GM19467 (cell line): Measurements from ENCODE around the gene NOSIP.

ENCODE experiments used
- ATAC-seq: cut with Tn5 transposase; IDR thresholded peaks from one replicate; pipeline ENCODE4 v1.9.1; 2021; ENCODE audit warnings: mild to moderate bottlenecking, moderate library complexity; ENCODE audit not compliant: unreplicated experiment

NOSIP gene

DNA sequence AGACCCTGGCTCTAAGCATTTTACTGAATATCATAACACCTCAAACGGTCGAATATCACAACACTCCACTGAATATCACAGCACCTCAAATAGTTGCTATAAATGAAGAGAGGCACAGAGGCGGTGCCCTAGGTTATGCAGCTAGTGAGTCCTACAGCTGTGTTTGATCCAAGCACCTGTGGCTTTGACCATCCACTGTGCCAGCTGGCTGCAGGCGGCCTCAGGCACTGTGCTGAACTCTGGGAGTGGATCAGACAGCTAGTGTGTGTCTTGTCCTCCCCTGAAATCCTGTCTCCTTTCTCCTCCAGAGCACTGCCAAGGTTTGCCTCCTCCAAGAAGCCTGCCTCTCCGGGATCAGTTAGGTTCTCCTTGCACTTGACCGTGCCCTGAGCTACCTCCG, 7.3 kb downstream of the NOSIP start:
- no peak for ATAC-seq

DNA sequence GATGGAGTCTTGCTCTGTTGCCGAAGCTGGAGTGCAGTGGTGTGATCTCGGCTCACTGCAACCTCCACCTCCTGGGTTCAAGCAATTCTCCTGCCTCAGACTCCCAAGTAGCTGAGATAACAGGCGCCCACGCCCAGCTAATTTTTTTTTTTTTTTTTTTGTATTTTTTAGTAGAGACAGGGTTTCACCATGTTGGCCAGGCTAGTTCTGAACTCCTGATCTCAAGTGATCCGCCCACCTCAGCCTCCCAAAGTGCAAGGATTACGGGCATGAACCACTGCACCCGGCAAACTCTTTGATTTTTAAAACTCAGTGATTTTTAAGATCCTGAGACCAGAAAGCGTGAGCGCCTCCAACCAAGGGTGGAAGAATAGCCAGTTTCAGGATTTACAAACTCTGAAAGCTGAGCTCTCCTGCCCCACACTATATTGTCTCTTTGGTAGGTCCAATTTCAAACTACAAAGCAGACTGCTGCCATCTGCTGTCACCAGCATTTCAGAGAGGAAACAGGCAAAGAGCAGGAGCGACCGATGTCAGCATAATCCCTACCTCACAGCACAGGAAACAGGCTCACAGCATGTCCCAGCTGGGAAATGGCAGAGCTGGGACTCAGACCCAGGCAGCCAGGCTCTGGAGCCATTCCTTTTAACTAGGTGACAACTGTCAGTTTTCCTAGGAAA, 9.2 kb downstream of the NOSIP start:
- ATAC-seq, result no peak

DNA sequence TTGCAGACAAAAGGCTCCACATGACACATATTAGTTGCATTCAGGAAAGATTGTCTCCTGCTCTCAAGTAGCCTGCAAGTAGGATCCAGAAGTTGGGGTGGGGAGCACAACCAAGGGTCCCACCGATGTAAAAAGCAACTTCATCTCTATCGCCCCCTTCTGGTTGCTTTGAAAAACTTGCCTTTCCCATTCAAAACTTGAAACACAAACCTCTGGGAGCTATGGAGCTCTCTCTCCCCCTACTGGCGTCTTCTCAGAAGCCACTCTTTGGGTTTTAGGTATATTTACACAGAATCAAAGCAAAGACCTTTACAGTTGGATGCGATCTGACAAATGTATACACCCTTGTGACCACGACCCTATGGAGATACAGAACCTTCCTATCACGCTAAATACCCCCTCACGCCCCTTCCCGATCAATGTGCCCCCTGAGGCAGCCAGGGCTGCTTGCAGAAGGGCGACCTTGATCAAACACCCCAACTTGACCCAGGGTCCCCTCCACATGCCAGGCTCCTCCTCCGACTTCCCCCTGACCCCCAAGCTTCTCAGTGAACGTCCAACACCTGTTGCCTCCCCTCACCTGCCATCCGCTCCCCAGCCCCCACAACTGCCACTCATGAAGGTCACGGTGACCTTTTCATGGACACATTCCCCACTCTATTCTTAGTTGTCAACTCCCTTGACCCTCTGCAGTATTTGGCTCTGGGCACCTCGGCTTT, 10.1 kb downstream of the NOSIP start:
- ATAC-seq, result no peak

DNA sequence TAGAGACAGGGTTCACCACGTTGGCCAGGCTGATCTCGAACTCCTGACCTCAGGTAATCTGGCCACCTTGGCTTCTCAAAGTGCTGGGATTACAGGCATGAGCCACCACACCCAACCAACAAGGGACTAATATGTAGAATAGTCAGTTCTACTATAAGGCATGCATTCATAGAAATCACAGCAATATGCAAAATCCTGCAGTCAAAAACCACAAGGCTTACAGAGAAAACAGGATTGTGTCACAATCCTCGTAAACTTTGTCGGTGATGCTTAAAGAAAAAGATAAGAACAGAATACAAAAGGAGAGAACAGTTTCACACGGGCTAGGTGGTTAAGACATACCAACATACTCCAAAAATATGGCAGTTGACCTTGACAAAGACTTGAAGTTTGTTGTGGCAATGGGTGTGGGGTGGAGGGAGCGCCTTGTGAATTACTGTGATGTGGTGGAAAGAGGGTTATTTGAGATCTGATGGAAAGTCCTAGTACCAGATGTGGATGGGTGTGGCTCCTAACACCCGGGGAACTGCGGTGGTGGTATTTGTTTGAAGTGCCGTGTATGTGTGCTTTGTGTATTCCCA, 12.4 kb downstream of the NOSIP start:
- no peak for ATAC-seq

DNA sequence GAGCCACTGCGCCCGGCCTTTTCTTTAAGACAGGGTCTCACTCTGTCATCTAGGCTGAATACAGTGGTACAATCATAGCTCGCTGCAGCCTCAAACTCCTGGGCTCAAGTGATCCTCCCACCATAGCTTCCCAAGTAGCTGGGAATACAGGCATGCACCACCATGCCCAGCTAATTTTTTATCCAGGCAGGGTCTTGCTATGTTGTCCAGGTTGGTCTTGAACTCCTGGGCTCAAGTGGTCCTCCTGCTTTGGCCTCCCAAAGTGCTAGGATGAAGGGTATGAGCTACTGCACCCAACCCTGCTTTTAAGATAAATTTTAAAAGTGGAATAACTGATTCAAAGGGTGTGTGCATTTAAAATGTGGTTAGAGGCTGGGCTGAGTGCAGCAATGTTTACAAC, 14.1 kb downstream of the NOSIP start:
- no peak for ATAC-seq

- no peak for ATAC-seq
These were observed 15.1 kb downstream of the NOSIP start for GRCh38 chr19:49565261-49565660.

- no peak for ATAC-seq
These were observed 15.7 kb downstream of the NOSIP start for GRCh38 chr19:49564616-49565045.

DNA sequence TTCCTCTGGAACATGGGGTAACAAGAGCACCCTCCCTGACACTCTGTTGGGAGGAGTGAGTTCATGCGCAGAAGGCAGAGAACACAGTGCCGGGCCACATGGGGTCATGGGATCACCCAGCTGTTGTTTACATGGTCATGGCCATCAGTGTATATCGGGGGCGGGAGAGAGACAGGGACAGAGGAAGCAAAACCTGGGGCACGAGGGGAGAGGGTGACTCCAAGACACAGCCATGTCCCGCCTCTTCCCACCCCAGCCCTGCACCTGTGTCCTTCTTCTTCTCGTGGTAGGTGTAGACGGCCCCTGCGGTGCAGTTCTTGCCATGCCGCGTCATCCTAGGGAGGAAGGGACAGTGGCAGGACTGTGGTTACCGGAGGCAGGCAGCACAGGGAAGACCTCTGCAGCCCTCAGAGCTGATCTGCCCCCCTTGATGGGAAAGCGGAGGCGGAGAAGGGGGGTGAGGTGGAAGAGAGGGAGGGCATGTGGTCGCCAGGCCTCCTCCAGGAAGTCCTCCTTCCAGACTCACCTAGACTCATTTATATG, 19.9 kb downstream of the NOSIP start:
- ATAC-seq, result no peak

DNA sequence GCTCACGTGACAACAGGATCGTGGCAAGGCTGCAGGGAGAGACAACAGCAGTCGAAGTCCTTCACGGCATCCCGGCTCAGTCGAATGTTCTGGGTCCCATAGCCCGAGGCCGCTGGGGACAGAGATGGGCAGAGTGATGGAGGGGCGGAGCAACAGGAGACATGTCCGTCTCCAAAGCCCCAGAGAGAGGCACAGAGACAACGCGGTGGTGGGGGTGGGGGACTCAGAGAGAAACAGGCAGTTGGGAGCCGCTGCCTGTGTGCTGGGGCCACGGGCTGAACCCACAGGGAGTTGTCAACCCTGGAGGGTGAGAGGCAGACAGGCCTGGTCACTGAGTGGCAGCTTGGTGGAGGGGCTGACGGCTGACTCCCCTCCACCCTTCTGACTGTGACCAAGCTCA, 20.4 kb downstream of the NOSIP start:
- ATAC-seq, result no peak

DNA sequence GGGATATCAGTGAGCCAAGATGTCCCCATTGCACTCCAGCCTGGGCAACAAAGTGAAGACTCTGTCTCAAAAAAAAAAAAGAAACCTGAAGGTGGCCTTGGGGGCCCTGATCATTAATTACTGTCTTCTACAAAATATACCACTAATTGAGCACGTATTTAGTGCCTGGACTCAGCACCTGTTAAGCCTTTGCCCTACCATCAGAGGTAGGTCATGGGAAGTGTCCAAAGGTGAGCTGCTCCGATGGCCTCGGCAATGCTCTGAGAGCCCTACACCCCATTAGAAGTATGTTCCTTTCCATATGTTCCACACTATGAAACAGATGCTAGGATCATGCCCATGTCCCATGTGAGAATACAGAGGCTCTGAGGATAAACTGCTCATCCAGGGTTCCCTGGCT, 20.9 kb downstream of the NOSIP start:
- no peak for ATAC-seq

DNA sequence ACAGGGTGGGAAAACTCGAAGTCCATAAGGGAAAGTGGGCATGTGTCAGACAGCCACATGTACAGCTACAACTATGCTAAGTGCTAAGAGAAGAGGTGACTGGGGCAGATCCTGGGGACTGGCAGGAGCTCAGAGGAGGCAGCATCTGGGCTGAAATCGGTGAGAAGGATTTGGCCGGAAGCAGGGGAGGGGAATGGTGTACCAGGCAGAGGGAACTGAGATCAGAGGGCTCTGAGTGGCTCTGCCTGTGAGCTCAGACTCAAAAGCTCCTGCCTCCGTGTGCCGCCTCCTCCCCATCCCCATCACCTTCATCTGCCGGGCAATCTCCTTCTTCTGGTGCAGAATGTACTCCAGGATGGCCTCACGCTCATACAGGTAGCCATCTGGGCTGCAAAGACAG, 21.8 kb downstream of the NOSIP start:
- ATAC-seq, result no peak

DNA sequence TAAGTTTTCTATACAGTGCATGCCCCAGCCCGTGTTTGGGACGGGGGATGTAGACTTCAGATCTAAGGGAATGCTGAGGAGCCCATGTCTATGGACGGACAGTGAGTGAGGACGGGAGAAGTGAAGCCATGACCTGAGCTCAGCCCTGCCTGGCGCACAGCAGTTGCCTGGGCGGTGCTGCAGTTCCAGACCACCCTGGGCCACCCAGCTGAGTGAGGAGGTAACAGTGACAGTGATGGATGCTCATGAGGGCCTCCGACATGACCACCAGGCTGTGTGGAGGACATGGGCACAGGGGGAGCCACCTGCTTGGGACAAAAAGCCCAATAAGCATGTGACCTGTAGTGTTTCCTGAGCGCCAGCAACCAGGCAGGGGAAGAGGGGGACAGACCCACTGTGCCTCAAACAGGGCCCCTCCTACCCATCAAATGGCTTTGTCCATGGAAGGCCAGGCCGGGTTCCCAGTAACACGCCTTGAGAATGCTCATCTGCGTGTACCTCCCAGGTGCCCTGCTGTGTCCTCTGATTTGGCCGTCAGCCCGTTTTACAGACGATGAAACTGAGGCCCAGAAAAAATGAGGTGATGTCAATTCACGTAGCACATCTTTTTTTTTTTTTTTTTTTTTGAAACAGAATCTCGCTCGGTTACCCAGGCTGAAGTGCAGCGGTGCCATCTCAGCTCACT, 22.6 kb downstream of the NOSIP start:
- ATAC-seq, result no peak

DNA sequence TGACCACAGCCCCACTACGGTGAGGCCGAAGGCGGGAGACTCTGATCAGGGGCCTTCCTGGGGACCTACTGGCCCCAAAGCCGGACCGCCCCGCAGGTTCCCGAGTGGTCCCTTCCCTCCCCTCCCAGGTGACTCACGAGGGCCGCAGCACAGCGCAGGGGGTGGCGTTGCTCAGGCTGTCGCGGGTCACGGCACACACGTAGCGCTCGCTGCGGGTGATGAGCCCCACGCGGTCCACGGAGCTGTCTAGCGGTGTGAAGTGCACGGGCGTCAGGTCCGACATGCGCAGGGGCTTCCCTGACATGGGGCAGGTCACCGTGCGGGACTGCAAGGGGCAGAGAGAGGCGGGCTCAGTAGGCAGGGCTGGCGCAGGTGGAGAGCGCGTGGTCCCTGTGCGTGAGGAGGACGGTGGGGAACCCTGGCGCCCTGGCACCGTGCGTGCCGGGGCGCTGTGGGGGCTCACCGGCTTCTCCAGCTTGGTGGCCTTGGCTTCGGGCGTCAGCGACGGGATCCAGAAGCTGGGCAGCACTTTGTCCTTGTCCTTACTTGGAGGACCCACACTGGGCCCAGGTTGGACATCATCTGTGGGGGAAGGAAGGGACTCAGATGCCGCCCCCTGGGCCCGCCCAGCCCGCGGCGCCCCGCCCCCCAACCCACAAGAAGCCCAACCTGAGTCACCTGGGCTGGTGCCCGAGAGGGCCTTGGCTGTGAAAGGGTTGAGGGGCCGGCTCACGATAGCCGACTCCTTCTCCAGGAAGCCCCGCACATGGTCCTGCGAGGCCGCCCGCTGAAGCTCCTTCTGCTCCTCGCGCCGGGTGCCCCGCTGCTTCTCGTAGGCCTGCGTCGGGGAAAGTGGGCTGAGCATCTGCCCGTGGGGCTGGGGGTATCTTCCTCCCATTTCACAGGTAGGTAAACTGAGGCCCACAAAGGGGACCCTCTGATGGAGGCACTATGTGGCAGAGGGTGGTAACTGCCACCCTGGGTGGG, 23.7 kb downstream of the NOSIP start:
- ATAC-seq, result no peak

- no peak for ATAC-seq
These were observed 24.6 kb downstream of the NOSIP start for GRCh38 chr19:49555600-49556411.

- ATAC-seq, result no peak
These were observed 25.6 kb downstream of the NOSIP start for GRCh38 chr19:49554701-49555181.

GRCh38 chr19:49553451-49554271, 26.7 kb downstream of the NOSIP start:
- ATAC-seq, result no peak

DNA sequence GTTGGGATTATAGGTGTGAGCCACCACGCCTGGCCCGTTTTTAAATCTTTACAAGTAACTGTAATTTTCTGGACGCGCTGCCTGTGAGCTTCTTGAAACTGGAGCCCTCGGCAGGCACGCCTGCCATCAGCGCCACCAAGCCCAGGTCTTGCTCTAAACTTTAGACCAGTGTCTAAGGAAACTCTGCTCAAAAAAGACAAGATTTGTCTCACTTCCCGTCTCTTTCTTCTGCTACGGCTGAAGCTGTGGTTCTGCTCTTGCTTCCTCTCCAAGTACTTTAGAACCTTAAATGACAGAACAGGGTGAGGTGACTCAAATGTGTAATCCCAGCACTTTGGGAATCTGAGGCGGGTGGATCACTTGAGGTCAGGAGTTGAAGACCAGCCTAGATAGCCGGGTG, 27.6 kb downstream of the NOSIP start:
- ATAC-seq, result no peak

GRCh38 chr19:49551531-49551930, 28.8 kb downstream of the NOSIP start:
- no peak for ATAC-seq
